ENCODE results near the gene PARP12.
A peak's percentile ranks its signal among the peaks of the same experiment; 100 is the strongest.

The PARP12 gene

DNA sequence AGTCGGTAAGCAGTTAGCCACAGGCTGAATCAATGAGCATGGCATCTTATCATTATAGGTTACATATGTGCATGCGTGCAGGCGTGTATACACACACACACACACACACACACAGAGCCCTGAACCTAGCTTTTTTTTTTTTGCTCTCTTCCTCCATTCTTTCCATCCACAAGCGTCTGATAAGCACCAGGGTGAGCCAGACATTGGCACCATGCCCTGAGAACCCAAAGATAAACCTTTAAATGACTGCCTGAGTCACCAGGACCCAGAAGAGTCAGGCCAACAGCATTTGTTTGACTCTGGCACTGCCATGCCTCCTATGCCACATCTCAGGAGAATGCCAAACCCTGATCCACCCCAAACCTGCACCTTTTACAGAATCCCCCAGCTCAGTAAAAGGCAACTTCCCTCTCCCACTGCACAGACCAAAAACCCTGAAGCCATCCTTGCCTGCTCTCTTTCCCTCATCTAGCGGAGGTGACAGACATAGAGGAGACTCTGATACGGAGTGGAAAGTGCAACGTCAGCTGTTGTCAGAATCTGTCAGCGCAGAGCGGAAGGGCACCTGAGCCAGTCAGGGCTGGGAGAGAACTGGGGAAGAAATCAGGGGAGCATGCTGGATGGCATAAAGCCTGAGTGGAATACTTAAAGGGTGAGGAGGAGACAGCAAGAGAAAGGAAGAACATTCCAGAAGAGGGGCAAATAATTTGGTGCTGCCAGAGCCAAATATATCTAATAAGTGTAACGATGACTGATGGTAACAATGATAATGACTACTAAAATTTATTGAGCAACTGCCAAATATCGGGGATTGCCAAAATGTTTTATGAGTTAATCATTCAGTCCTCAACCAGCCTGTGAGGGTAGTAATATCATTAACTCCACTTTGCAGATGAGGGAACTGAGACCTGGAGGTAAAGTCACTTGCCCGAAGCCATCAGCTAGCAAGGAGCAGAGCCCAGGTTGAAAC, 3.2 kb downstream of the PARP12 start:
- peak in 1 of 2 donors; percentile 31 for DNase-seq

DNA sequence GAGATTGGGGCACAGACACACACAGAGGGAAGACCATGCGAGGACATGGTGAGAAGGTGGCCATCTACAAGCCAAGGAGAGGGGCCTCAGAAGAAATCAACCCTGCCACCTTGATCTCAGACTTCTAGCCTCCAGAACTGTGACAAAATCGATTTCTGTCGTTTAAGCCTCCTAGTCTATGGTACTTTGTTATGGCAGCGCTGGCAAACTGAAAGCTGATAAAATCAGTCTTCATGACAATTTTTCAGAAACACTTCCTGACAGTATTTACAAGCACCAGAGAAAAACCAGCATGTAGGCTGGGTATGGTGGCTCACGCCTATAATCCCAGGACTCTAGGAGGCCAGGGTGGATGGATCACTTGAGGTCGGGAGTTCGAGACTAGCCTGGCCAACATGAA, 4.2 kb downstream of the PARP12 start:
- no peak for DNase-seq

GRCh38 chr7:140057143-140057535, 5.6 kb downstream of the PARP12 start:
- DNase-seq = no peak

GRCh38 chr7:140056431-140057142, 6.2 kb downstream of the PARP12 start:
- DNase-seq = no peak

DNA sequence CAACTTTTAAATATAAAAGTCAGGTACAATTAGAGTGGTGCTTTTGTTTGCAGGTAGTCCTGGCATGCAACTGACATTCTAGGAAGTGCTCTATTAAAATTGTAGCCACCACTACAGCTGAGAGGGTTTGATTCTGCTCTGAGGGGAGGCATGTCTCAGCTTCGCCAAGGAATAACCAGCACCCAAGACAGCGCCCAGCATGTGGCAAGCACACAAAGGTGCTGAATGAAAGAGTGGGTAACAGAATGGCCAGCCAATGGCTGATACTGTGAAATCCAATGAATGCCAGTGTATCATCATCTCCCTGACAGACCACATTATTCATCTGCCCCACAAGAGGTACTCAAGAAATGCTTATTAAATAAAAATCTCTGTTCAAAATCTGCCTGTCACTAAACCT, 6.9 kb downstream of the PARP12 start:
- no peak for DNase-seq

DNA sequence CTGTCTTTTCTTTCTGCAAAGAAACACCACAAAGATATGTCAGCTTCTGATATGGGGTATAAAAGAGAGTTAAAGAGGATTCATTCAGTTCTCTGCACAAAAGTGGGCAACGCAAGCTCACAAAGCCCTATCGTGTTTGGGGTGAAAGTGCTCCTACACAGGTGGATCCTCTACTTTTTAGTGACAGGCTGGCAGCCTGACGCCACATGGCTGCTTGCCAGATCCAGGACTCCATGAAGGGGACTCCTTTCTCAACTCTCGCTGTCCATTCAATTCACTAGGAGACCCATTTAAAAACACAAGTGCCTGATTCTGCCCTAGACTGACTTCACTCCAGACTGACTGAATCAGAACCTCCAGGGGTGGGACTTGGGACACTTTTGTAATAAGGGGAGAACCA, 8.0 kb downstream of the PARP12 start:
- no peak for DNase-seq

DNA sequence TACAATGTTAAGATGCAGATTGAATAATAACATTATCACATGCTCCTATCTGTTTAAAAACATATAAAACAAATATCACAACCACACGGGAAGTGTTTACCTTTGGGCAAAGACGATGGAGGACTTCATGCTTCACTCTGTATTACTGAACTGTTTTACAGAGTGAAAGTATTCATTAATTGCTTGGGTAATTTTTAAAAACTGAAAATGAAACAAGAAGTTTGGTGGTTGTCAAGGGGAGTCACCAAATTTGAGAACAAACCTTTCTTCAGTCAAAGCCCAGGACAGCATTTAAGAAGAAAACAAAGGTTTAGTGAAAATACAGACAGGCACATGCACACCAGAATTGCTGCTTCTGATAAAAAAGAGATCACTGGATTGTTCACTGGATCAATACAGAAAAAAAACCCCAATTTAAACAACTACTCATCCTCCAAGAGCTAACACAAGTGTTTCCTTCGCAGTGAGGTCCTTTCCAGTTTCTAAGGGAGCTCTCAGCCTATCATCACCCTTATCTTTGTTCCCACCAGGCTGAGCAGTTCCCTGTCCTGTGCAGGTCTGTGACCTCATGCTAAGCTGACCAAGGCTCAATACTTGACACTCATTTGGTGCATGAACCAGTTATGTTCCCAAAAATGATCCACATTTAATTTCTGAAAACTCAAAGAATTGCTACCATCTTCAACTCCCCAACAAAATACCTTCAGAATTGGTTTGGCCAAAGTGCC, 8.8 kb downstream of the PARP12 start:
- no peak for DNase-seq

DNA sequence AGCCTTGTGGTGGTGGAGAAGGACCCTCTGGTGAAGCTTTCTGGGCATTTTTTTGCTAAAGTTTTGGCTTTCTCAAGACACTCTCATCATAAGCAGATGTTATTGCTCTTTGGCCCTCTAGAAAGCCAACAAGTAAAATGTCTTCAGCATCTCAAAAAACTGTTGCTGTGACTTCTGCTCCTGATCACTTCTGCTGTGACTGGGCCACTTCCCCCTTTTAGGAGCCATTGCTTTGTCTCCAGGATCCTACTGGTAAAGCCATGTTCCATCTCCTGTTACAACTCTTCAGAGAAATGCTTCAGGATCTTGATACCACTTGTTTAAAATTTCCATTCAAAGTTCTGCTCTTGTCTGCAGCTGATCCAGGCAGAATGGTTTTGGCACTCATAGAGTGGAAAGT, 10.9 kb downstream of the PARP12 start:
- no peak for DNase-seq

GRCh38 chr7:140050100-140050499, 12.7 kb downstream of the PARP12 start:
- no peak for DNase-seq

DNA sequence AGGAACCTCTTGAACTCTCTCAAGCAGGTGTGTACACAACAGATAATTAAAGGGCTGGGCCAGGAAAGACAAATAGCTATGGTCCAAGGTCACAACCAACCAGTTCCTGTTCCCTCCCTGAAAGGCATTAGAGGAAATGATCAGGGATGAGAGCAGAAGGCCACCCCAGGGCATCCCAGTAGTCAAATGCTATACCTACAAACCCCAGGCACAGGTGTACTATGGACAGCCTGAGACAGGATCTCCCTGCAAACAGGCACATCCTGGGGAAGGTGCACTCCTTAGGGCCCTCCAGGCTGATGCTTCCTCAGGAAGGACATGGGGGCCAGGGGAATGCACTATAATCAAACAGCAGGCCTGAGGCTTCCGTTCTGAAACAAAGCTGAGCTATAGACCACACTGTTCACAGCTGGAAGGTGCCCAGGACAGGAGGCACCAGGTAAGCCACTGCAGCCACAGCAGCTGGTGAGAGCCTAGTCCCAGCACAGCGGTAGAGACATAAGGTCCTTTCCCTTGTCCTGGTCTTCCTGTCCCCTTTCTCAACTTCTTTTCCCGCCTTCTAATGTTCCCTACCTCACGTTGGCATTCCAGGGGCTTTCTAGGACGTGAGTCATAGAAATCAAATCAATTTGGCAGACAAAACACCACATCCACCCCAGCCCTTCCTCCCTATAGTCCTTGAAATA, 13.3 kb downstream of the PARP12 start:
- DNase-seq = no peak

DNA sequence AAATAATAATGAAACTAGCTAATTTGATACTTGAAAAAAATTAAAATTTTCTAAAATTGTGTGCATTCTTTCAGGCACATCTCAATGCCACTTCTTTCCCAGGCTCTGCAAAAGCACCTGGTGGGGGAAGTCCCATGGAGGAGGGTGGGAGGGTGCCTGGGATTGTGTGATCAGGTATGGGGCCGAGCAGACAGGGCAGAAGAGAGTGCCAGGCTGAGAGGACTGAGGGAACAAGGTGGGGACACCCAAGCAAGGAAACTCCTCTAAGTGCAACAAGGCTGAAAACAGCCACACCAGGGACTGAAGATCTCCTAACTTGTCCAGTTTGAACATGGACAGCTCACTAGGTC, 13.8 kb downstream of the PARP12 start:
- no peak for DNase-seq

DNA sequence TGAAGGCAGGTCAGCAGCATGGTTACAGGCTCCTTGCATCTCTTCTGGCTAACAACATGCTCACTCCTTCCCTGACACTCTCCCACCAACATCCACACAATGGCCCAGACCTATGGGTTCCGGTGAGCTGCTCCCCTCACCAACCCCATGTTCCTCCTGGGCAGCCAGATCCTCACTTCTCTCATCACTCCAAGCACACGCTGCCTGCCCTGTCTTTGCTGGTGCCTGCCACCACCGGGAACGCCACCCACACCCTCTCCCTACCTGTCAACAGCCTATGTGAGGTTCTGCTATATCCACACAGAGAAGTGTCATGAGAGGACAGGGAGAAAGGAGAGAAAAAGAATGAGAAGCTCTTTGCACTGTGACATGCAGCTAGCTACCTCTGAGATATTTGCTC, 14.6 kb downstream of the PARP12 start:
- DNase-seq = no peak

DNA sequence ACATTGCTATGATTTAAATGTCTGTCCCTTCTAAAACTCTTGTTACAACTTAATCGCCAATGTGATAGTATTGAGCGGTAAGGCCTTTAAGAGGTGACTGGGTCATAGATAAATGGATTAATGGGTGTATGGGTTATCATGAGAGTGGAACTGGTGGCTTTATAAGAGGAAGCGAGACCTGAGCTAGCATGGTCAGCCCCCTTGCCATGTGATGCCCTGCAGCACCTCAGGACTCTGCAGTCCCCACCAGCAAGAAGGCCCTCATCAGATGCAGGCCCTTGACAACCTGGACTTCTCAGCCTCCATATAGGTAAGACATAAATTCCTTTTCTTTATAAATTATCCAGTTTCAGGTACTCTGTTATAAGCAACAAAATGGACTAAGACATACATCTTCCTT, 15.6 kb downstream of the PARP12 start:
- no peak for DNase-seq

DNA sequence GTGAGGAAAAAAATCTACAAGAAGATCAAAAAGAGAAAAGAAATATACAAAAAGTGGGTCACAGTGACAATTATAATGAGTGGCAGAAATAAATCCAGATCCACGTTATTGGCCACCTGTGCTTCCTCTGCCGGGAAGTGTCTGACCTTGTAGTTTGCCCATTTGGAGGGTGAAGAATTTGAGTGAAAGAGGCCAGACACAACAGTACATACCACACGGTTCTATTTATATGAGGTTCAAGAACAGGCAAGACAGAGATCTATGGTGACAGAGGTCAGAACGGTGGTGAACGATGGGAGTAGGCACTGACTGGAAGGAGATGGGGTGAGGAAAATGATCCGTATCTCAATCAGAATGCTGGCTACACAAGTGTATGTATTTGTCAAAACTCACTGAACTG, 17.1 kb downstream of the PARP12 start:
- no peak for DNase-seq

DNA sequence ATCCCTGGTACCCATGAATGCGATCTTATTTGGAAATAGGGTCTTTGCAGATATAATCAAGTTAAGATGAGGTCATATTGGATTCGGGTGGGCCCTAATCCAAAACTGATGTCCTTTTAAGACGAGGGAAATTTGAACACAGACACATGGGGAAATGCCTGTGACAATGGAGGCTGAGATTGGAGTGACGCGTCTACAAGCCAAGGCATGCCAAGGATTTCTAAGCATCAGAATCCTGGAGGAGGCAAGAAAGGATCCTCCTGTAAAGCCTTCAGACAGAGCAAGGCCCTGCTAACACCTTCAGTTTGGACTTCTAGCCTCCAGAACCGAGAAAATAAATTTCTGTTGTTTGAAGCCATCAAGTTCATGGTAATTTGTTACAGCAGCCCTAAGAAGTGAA, 18.5 kb downstream of the PARP12 start:
- DNase-seq = no peak

GRCh38 chr7:140042386-140042670, 20.4 kb downstream of the PARP12 start:
- no peak for DNase-seq

DNA sequence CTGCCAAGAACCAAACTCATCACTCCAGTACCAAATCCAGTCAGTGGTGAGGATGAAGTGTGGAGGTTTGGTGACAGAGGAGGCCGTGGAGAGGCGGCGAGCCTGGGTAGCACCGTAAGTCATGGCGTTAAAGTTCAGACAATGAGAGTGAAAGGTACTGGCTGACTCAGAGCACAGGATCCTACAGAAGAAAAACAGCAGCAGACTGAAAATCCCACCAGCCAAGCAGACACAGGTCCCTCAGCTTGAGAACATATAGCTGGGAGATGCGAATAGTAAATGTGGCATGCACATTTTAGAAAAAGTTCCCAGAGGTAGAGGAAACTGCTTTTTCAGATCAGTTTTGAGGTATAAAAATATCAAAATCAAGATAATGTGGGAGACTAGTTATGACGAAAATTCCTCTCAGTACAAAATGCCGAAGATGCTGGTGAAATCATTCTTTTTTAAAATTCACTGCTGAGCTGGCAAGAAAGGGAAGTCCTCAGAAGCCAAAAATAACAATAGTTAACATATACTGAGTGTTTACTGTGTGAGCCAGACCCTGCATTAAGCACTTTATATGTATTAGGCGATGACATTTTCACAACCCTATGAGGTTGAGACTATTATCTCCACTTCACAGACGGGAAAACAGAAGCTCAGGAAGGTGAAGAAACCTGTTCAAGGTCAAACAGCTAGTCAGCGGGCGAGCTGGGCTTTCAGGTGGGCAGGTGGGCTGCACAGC, 20.9 kb downstream of the PARP12 start:
- DNase-seq = no peak

DNA sequence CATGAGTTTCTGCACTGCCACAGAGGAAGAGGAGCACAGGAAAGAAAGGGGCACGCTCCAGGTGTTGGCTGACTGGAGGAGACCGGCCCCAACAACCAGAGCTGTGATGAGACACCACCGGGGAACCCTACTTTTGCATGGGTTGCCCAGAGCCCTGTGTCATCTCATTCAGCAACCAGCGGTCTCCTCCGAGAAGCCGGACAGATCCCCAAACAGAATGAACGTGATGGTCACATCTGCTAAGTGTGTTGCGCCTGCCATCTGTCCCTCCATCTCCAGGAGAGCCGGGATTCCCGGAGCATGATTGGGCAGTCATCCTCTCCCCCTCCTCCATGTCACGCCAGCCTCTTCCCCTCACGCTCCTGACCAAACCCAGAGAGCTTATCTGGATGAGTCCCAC, 22.9 kb downstream of the PARP12 start:
- no peak for DNase-seq

DNA sequence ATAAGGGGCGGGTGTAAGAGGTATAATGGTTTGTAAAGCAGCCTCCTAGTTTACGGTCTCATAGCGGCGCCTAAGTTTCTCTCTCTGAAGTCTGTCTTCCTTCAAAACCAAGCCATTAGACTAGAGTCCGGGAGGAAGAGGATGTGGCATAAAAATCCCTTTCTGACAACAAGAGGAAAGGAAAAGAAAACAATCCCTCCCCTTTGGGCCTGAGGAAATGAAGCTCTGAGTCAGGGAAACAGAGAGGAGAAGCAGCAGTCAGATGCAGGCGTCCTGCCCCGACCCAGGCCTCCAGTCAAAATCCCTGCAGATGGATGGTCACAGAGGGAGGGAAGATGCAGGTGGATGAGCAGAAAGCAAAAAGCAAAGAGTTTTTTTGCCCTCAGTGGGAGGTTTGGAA, 23.7 kb downstream of the PARP12 start:
- DNase-seq = no peak

- no peak for DNase-seq
These were observed 26.4 kb downstream of the PARP12 start for GRCh38 chr7:140036224-140036962.

GRCh38 chr7:140035400-140036223, 27.1 kb downstream of the PARP12 start:
- DNase-seq = no peak
